GM18519 (cell line): ENCODE data around the gene TNRC6C.
"Not testable (repeated sequence)": the region's sequence is repeated elsewhere in the genome, so short reads cannot be mapped to it uniquely, and the experiment has no call there.

Experiments
- ATAC-seq: cut with Tn5 transposase; IDR thresholded peaks from one replicate; pipeline ENCODE4 v1.9.1; 2021; ENCODE audit warnings: mild to moderate bottlenecking, moderate library complexity; ENCODE audit not compliant: unreplicated experiment, low FRiP score

The TNRC6C gene

GRCh38 chr17:77930780-77931768 is 27.4 kb upstream of the TNRC6C start:
- ATAC-seq, result no peak

GRCh38 chr17:77933777-77934398 is 24.6 kb upstream of the TNRC6C start:
- no peak for ATAC-seq

GRCh38 chr17:77935121-77935571 is 23.4 kb upstream of the TNRC6C start:
- no peak for ATAC-seq

GRCh38 chr17:77935744-77936143 is 22.8 kb upstream of the TNRC6C start:
- ATAC-seq, result not testable (repeated sequence)

GRCh38 chr17:77936881-77937280 is 21.6 kb upstream of the TNRC6C start:
- ATAC-seq, result no peak

- ATAC-seq, result no peak
Measured at GRCh38 chr17:77941004-77941403, 17.5 kb upstream of the TNRC6C start.

- ATAC-seq, result no peak
Measured at GRCh38 chr17:77942112-77942988, 16.2 kb upstream of the TNRC6C start.

- no peak for ATAC-seq
Measured at GRCh38 chr17:77943971-77944370, 14.5 kb upstream of the TNRC6C start.

GRCh38 chr17:77944390-77945222 is 13.9 kb upstream of the TNRC6C start:
- ATAC-seq, result no peak

- ATAC-seq, result no peak
Measured at GRCh38 chr17:77946900-77947645, 11.4 kb upstream of the TNRC6C start.

- no peak for ATAC-seq
Measured at GRCh38 chr17:77948690-77949114, 9.8 kb upstream of the TNRC6C start.

- ATAC-seq, result no peak
Measured at GRCh38 chr17:77951123-77951522, 7.4 kb upstream of the TNRC6C start.

GRCh38 chr17:77952368-77952767 is 6.1 kb upstream of the TNRC6C start:
- ATAC-seq, result no peak

- ATAC-seq, result no peak
Measured at GRCh38 chr17:77957235-77957856, 1.2 kb upstream of the TNRC6C start.

- ATAC-seq, result peak; percentile 8
Measured at GRCh38 chr17:77958716-77959125, 218 bp downstream of the TNRC6C start.

GRCh38 chr17:77959126-77959925 is 823 bp downstream of the TNRC6C start:
- no peak for ATAC-seq

- ATAC-seq, result no peak
Measured at GRCh38 chr17:77959926-77960521, 1.5 kb downstream of the TNRC6C start.
